Effector CD4-positive, alpha-beta T cell (primary cell): Measurements from ENCODE around the gene KCNJ10.

Experiments used
- DNase-seq: peaks from one replicate; pipeline ENCODE4 v3.0.0-alpha.2; 2020

The KCNJ10 gene

DNA sequence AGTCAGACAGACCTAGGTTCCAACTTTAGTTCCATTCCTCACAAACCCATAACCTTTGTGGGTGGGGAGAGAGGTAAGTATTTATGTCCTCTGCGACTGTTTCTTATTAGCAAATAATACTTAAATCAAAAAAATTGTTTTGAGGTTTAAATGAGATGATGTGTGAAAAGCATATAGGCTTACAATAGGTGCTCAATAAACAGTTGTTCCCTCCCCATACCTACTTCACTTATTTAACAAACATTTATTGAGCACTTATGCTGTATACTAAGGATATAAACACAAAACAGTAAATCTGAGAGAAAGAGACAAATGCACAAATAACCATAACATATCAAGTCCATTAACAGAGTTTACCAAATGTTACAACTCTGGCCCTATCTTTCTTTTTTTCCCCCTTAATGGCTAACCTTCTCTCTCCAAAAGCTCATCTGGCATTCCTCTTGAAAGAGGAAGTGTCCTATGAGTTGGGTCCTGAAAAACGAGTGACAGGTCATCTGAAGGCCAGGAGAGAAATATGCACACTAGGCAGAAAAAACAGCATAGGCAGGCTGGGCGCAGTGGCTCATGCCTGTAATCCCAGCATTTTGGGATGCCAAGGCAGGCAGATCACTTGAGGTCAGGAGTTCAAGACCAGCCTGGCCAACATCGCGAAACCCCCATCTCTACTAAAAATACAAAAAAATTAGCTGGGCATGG is 48.4 kb downstream of the KCNJ10 start:
- no peak for DNase-seq

GRCh38 chr1:160020196-160020595 is 49.8 kb downstream of the KCNJ10 start:
- DNase-seq = no peak

DNA sequence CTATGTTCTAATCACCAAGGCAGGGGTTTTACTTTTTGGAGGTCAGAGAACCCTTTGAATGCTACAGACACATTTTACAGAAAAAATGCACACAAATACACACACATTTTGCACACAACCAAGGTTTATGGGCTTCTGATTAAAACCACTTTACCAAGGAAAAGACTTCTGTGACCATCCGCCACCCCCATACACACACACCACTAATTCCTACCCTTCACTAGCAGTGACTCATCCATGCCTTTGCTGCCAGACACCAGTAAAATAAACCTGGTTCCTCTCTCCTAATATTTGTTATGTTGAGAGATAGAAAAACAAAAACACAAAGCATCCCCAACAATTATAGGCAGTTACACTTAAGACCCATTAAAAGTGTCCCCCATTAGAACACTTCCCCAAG is 51.1 kb downstream of the KCNJ10 start:
- DNase-seq = no peak

DNA sequence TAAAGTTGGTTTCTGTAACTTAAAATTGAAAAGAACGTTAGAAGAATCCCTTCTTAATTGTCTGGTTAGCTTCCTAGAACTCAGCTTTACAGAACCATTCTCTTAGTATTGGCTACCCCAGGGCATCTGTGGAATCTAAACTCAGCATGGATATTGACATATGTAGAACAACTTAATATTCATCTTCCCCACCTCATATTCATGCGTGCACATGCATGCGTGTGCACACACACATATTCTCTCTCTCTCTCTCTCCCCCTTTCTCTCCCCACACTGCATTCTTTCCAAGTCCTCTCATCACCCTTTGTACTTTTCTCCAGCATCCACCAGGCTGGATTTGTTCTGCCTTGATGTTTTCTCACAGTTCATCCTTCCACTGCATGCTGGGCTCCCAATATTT is 51.6 kb downstream of the KCNJ10 start:
- no peak for DNase-seq

DNA sequence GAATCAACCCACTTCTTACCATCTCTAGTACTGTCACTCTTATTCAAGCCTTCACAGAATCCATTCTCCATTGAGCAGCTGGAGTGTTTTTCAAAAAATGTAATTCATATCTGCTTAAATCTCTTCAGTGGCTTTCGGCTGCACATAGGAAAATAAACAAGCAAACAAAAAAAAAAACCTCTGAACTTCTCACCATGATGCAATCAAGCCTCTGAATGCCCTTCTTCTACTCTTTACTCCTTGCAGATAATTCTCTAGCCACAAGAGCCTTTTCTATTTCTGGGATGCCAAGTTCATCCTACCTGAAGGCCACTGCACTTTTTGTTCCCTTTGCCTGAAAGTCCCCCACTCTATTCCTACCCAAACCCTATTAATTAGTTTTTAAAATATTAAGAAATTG is 52.4 kb downstream of the KCNJ10 start:
- no peak for DNase-seq

- DNase-seq = no peak
These were observed 58.2 kb downstream of the KCNJ10 start for GRCh38 chr1:160011781-160012180.

GRCh38 chr1:160009801-160010200 is 60.2 kb downstream of the KCNJ10 start:
- DNase-seq = no peak

- no peak for DNase-seq
These were observed 60.9 kb downstream of the KCNJ10 start for GRCh38 chr1:160009081-160009480.

GRCh38 chr1:160007577-160008200 is 62.3 kb downstream of the KCNJ10 start:
- DNase-seq = no peak

GRCh38 chr1:160006312-160006940 is 63.5 kb downstream of the KCNJ10 start:
- peak; percentile 56 for DNase-seq

DNA sequence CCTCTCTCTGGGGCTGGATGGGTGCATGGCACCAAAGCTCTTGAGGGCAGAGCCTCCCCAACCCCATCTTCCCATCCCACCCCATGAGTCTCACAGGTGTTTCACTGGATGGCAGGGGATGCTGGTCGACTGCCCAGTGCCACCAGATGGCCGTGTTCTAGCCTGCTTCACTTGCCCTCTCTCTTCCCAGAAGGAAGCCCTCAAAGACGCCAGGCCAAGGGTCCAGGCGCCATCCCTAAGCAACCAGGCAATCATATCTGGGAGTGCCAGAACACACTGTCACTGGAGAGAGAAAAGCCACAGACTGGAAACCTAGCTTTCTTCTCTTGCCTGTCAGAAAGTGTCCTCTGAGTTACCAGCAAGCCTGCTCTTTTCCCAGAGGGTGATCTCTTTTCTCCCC is 64.9 kb downstream of the KCNJ10 start:
- DNase-seq = no peak

GRCh38 chr1:160004425-160004824 is 65.5 kb downstream of the KCNJ10 start:
- DNase-seq = no peak

DNA sequence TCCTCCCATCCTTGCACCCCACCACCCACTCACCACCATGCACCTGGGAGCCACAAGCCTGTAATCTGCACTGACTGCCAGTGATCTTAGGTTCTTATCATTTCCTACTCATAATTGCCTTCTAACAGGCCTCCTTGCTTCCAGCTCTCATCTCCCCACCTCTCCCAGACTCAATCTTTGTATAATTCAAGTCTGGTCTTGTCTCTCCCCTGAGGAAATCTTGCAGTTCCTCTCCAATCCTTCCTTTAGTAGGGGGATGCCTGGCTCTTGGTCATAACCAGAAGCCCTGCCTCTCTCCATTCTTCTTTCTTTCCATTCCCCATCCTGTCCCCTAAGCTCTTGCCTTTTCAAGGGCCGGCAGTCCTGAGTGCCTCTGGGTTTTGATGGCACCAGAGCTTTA is 66.0 kb downstream of the KCNJ10 start:
- DNase-seq = no peak

DNA sequence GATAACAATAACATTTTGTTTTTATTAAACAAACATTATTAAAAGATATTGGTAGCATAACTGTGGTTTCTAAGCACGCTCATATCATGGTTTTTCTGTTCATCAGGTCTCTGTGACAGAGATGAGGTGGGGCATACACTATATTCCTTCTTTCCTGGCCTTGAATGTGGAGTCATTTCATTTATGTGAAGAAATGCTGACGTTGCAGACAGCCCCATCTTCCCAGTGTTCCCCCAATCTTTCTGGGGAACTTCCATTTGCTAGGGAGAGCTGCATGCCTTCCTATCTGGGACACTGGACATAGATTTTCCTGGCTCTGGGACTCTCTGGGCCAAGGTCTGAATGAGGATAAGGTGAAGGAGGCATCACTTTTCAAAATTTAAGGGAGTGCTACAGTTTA is 68.5 kb downstream of the KCNJ10 start:
- no peak for DNase-seq

GRCh38 chr1:159999204-159999603 is 70.8 kb downstream of the KCNJ10 start:
- DNase-seq = no peak

DNA sequence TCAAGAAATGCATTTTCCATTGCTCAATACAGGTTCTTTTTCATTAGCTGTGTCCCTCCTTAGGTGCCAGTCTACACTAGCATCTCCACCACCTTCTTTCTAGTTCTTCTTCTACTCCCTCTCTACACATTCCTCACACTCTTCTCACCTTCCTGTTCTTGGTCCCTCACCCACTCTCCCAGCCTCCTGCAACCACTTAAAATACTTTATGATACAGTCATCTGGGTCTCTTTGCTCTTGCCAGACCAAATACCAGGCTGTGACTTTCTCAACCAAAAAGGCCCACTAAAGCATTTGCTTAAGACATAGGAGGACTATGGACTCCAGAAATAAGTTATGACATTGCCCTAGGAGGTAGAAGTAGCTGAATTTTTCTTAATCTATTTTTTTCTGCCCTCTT is 73.3 kb downstream of the KCNJ10 start:
- DNase-seq = no peak

DNA sequence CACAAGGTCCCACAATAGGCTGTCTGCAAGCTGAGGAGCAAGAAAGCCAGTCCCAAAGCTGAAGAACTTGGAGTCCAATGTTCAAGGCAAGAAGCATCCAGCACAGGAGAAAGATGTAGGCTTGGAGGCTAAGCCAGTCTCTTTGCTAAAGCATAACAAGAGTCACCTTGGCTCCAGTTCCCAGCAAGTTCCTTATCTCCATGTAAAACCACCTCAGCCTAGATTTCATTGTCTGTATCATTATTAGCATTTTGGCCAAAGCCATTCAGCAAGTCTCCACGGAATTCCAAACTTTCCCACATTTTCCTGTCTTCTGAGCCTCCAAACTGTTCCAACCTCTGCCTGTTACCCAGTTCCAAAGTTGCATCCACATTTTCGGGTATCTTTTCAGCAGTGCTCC is 75.1 kb downstream of the KCNJ10 start:
- no peak for DNase-seq

GRCh38 chr1:159993911-159994310 is 76.0 kb downstream of the KCNJ10 start:
- no peak for DNase-seq

DNA sequence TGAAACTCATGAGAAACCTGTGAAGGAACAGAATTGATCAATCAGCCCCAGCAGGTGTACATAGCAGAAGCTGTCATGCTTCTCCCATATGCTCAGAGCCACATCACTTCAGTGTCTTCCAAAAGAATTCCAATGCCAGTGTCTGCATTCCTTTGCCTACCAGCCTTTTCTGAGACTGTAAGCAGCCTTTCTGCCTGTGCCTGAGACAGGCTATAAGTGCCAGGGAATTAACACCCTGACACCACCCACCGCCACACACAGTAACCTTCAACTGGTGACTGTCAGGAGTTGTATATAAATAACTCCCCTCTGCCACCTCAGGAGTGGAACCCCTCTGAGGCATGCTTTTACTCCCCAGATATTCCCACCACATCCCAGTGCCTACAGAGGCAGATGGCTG is 77.8 kb downstream of the KCNJ10 start:
- no peak for DNase-seq

GRCh38 chr1:159991513-159991912 is 78.4 kb downstream of the KCNJ10 start:
- no peak for DNase-seq

DNA sequence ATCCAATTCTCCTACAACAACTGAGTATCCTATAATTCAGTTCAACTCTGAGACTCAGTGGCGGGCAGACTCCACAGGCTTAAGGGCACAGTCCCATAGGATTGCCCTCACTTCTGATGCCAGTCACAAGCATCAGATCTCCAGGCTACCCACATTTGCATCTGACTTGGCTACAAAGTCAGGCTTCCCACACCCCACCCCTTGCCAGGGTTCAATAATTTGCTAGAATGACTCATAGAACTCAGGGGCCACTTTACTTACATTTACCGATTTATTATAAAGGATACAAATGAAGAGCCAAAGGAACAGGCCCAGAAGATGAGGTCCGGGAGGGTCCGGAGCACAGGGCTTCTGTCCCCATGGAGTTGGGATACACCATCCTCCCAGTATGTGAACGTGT is 80.0 kb downstream of the KCNJ10 start:
- no peak for DNase-seq

DNA sequence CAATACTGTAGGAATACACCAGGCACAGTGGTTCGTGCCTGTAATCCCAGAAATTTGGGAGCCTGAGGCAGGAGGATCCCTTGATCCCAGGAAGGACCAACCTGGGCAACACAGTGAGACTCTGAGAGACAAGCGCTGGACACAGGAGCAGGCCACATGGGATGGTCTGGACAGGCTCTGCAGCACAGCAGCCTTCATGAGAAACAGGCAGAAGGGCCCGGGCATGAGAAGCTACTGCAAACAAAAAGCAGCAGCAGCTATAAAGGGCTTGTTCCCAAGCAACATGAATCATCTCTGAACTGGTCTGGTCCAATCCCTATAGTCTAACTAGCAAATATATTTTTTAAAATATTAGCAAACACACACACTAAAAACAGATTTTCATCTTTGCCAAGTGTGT is 80.4 kb downstream of the KCNJ10 start:
- DNase-seq = no peak

DNA sequence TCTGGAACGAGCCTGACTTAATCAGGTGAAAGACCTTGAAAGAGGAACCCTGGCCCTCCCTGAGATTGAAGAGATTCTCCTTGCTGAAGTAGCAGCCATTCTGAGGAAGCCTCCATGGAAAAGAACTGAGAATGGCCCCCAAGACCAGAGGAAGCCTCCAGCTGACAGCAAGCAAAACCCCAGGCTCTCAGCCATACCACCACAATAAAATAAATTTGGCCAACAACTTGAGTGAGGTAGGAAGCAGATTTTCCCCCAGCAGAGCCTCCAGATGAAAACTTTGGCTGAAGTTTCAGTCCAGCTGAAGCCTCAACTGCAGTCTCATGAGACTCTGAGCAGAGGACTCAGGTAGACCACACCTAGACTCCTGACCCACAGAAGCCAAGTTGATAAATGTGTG is 82.0 kb downstream of the KCNJ10 start:
- DNase-seq = no peak

DNA sequence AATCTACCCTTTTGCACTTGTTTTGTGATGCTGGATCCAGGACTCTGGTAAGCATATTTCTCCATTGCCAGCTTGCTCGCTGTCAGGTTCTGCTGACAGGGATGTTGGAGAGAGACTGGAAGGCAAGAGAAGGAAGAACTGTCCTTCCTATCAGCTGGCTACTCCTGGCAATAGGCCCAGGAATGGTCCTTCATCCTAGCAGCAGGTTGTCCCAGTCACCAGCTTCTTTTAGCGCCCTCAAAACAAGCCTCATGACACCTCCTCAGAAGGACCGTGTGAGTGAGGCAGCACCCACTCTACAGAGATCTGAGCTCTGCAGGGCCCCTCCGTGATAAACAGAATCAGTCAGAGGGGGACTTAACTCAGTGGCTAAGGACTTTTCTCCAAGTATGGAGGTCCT is 82.8 kb downstream of the KCNJ10 start:
- no peak for DNase-seq

DNA sequence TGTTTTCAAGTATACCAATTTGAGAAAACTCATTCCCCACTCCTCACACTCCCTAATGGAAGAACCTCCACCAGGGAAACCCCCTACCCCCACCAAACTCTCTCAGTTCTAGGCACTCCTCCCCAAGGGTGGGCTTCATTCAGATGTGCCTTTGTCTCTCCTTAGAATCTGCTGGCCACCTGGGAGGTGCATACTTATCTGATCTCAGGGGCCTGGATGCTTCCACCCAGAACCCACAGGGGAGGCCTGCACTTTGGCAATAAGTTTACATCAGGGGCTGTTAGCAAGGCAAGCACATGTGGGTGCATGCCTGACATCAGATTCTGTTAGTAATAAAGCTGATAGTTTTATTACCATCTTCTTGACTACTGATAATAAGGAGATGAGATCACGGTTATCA is 83.4 kb downstream of the KCNJ10 start:
- DNase-seq = no peak
